Activated CD4-positive, alpha-beta T cell treated with anti-CD3 and anti-CD28 coated beads, Interleukin-2, Interleukin-4, amounts not matched to agents 100 ng/mL and 50 ng/mL, durations not matched to agents 16 hours and 8 hours (primary cell): ENCODE data around the gene ARG1.
A peak's percentile ranks its signal among the peaks of the same experiment; 100 is the strongest.

Experiments
- DNase-seq: peaks from one replicate; pipeline ENCODE4 v3.0.0-alpha.2; 2020; ENCODE audit warnings: low spot score

ARG1 gene

GRCh38 chr6:131586543-131586942, 13.5 kb downstream of the ARG1 start:
- DNase-seq, result no peak

- no peak for DNase-seq
Observed at GRCh38 chr6:131587909-131588308, 14.9 kb downstream of the ARG1 start.

- no peak for DNase-seq
Observed at GRCh38 chr6:131588643-131589042, 15.6 kb downstream of the ARG1 start.

- no peak for DNase-seq
Observed at GRCh38 chr6:131592935-131593334, 19.9 kb downstream of the ARG1 start.

GRCh38 chr6:131594074-131594473, 21.0 kb downstream of the ARG1 start:
- DNase-seq, result no peak

- no peak for DNase-seq
Observed at GRCh38 chr6:131597446-131597845, 24.4 kb downstream of the ARG1 start.

GRCh38 chr6:131600716-131601115, 27.7 kb downstream of the ARG1 start:
- no peak for DNase-seq

- DNase-seq, result peak; percentile 6
Observed at GRCh38 chr6:131602781-131603312, 29.8 kb downstream of the ARG1 start.

GRCh38 chr6:131613296-131613925, 40.4 kb downstream of the ARG1 start:
- no peak for DNase-seq

- DNase-seq, result no peak
Observed at GRCh38 chr6:131615275-131615674, 42.2 kb downstream of the ARG1 start.

- DNase-seq, result peak; percentile 96
Observed at GRCh38 chr6:131627724-131628682, 55.0 kb downstream of the ARG1 start, which contains the start of gene MED23. MED23 (minus strand) TSS chr6:131628242; CDS start chr6:131628049, 193 bp downstream.

- DNase-seq, result no peak
Observed at GRCh38 chr6:131628726-131629125, 55.7 kb downstream of the ARG1 start.

GRCh38 chr6:131629651-131630050, 56.6 kb downstream of the ARG1 start:
- peak; percentile 10 for DNase-seq

GRCh38 chr6:131631625-131632289, 58.7 kb downstream of the ARG1 start:
- DNase-seq, result no peak
